ENCODE results near the gene MTSS2.

- TF ChIP-seq YY1 (IDR thresholded peaks at IDR 0.05; ENCODE audit: low read depth) (no peak), CTCF (IDR thresholded peaks at IDR 0.05) (no peak), POLR2AphosphoS5 (IDR thresholded peaks at IDR 0.05; ENCODE audit: low read depth, low read length) (no peak), MEF2A (IDR thresholded peaks at IDR 0.05; ENCODE audit: borderline replicate concordance, low read depth) (no peak), REST (IDR thresholded peaks at IDR 0.05; ENCODE audit: low read depth, low read length) (no peak), JUND (IDR thresholded peaks at IDR 0.05) (no peak), SMC3 (IDR thresholded peaks at IDR 0.05; ENCODE audit: low read depth, low read length) (no peak)
Observed at GRCh38 chr16:70712942-70713341, 27.1 kb upstream of the MTSS2 start.
